Cardiac septum (tissue), 1 donor: ENCODE measurements around the gene CTDSP2. TPM values are rescaled to one million over a fixed set of nuclear protein-coding genes. Genes with fewer than 3 reads are reported as not detected.
"Not testable (repeated sequence)": the region's sequence is repeated elsewhere in the genome, so short reads cannot be mapped to it uniquely, and the experiment has no call there.

Source experiments
- DNase-seq: peaks from one replicate; pipeline ENCODE4 v3.0.0-alpha.2; 2020; ENCODE audit warnings: low spot score
- intact Hi-C: fragments of 100-400 bp; cut with DNase I; formaldehyde crosslinking; loops from one replicate; pipeline ENCODE4 v1.14.0; 2022
- total RNA-seq: library from RNA; stranded (reverse); fragmentation: NEBNext Ultra II Directional; extraction: Animal tissue kit (Norgen Biotek cat#: 25700); gene quantifications from one replicate; pipeline ENCODE4 v1.2.1, GENCODE V29; 2021
- donor health status: DM: no; HTN: no; CAD: no.

CTDSP2 gene
- total RNA-seq, 1 donor from 2014 or later, result 89.2 TPM

GRCh38 chr12:57860883-57861282, 14.4 kb upstream of the CTDSP2 start:
- DNase-seq, intact Hi-C loops: not testable (repeated sequence)

DNA sequence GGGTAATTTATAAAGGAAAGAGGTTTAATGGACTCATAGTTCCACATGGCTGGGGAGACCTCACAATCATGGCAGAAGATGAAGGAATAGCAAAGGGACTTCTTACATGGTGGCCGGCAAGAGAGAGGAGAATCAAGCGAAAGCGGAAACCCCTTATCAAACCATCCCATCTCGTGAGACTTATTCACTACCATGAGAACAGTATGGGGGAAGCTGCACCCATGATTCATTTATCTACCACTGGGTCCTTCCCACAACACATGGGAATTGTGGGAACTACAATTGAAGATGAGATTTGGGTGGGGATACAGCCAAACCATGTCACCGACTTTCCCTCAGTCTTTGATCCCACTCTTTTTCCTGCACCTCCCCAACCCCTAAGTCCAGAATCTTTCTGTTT, 12.6 kb upstream of the CTDSP2 start:
- intact Hi-C loops, result no loop called here
- DNase-seq, result no peak

GRCh38 chr12:57858123-57858522, 11.6 kb upstream of the CTDSP2 start:
- intact Hi-C loops, DNase-seq: not testable (repeated sequence)

DNA sequence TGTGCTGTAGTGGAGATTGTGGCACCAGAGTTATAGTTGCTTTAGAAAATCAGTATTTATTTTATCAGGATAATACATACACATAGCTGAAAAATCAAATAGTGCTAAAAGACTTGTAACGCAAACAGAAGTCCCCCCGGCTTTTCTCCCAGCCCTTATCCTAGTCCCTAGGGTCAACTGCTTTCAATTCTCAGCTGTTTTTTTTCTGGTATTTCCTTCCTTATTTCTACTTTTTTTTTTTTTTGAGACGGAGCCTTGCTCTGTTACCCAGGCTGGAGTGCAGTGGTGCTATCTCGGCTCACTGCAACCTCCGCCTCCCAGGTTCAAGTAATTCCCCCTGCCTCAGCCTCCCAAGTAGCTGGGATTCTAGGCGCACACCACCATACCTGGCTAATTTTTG, 8.4 kb upstream of the CTDSP2 start:
- no peak for DNase-seq
- intact Hi-C loops, result no loop called here

GRCh38 chr12:57853864-57854556, 7.5 kb upstream of the CTDSP2 start:
- intact Hi-C loops, result no loop called here
- DNase-seq, result no peak

DNA sequence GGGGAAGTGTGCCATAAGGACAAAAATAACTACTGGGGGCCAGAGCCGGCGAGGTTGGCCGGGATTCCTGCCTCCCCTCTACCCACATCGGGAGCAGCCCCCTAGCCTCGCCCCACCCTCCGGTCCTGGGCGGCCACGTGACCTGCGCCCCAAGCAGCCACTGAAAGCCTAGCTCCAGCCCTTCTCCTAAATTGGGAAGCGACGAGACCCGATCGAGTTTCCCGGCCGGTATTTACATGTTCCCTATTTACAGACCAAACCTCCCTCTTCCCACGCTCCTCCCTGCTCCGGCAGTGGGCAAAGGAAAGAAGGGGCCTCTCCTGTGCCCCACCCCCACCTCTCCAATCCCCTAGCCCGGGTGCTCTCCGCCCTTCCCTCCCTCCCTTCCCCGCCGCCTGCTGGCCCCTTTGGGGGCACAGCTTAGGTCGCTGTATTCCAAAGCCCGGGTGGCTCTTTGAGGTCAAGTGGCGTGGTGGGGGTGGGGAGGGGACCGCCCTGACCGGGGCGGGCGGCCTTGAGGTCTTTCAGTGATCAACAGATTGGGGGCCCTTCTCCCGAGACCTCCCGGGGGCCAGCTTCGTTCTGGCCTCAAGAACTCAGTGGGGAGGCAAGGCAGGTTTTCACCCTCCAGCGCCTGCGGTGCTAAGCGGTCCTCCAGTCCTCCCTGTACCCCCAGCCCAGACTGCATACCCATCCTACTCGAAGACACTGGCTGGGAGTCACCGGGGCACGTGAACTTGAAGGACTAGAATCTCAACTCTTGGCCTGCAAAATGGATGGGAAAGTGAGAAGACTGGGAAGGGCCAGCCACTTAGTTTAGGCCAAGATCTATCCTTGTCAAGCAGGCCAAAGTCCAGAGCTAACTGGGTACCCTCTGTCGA, 6.3 kb upstream of the CTDSP2 start:
- intact Hi-C loops, result no loop called here
- DNase-seq, result peak; percentile 83

DNA sequence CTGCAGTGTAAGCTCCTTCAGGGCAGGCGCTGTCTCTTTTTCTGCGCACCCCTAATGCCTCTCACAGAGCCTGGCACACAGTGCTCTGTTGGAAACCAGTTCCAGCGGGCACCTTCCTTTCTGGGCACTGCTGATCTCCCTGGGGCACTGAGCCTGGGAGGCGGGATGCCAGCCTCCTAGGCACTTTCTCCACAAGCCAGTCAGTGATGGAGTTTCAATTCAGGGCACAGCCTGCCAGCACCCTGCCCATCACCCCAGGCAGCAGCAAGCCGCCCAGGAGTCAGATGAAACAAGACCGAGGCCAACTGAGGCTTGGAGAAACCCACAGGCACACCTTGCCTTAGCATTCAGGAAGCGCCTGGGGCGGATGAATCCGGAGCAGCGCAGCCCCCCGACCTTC, 5.7 kb upstream of the CTDSP2 start:
- intact Hi-C loops, result no loop called here

DNA sequence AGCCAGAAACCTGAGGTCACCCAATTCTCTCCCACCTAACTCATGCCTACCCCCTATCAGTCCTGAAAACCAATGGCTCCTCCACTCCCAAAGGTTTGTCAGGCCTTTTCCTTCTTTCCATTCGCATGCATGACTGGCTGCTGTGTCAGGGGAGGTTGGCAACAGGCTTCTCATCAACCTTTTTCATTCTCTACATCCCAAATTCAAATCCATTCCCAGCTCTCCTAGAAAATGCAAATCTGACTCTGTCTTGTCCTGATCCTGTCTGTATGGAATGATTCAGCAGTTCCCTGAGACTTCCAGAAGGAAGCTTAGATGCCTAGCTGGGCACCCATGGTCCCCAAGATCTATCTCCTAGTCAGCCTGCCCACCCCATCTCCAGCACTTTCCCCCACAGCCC, 5.0 kb upstream of the CTDSP2 start:
- intact Hi-C loops, result no loop called here
- no peak for DNase-seq

More for the DNA sequence above, 5.7 kb upstream of the CTDSP2 start:
- no peak for DNase-seq

DNA sequence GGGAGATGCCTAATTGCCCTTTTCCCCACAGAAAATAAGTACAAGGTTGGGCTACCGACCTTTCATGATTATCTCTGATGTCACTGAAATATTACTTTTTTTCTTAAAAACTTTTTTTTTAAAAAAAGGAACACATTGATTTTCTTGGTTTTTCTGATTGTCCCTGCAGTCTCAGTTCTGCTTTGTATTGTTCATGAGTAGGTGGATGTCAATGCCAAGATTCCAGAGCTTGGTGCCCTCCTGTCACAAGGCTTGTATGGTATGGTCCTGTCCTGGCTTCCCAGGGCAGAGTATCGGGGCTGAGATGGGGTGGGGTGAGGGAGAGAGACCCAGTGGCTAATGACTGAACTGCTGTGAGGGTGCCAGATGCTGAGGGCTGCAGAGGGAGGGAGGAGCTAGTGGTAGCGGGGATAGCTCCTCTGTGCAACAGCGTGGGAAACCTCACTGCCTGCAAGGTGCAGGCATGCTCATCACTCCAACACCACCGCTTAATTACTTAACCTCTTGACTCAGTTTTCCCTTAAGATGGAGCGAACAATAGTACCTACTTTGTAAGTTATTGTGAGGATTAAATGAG, 4.4 kb upstream of the CTDSP2 start:
- DNase-seq, result no peak
- intact Hi-C loops, result no loop called here

DNA sequence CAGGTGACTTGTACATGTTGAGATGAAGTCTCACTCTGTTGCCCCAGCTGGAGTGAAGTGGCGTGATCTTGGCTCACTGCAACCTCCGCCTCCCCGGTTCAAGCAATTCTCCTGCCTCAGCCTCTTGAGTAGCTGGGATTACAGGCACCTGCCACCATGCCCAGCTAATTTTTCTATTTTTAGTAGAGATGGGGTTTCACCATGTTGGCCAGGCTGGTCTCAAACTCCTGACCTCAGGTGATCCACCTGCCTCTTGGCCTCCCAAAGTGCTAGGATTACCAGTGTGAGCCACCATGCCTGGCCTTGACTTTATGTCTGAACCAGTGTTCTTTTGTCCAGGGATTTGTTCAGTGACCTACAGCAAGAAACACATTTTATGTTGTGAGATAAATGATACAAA, 2.9 kb upstream of the CTDSP2 start:
- DNase-seq, intact Hi-C loops: not testable (repeated sequence)

DNA sequence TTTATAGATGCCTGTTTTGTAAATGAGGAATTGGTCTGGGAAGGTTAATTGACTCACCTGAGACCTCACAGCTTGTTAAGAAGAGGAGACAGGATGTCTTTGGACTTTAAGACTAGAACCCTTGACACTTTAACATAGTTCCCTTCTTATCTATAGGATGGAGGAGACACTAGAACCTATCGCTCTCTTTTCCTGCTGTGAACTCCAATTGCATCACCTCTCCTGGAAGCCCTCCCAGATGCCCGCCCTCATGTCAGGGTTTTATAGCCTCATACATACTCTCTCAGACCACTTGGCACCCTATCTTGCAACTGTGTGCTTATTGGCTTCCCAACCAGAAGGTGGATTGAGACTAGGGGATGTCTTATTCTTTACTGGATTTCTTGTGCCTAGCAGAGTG, 2.5 kb upstream of the CTDSP2 start:
- intact Hi-C loops, result no loop called here
- DNase-seq, result no peak

DNA sequence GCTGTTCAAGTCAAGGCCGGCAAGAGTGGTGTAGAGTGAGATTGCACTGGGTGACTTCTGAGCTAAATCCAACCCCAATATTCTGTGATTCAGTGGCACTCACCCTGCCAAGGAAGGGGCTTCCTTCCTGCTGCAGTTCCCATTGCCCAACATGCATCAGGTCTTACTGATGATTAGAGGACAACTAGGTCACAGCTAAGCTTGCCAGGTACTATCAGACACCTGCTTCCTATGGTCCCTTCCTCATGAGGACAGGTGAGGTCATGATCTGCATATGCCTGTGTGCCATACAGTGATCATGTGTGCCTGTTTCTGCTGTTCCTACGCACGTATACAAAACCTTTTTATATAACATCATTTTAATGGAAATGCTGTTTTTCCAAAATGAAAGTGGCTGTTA, 1.7 kb upstream of the CTDSP2 start:
- no peak for DNase-seq
- intact Hi-C loops, result no loop called here

GRCh38 chr12:57846285-57846576, 298 bp downstream of the CTDSP2 start:
- intact Hi-C loops, result loop anchor here (2.0 kb wide), 3 partner anchors 19 to 51 kb away; no protein-coding TSS in a partner anchor

DNA sequence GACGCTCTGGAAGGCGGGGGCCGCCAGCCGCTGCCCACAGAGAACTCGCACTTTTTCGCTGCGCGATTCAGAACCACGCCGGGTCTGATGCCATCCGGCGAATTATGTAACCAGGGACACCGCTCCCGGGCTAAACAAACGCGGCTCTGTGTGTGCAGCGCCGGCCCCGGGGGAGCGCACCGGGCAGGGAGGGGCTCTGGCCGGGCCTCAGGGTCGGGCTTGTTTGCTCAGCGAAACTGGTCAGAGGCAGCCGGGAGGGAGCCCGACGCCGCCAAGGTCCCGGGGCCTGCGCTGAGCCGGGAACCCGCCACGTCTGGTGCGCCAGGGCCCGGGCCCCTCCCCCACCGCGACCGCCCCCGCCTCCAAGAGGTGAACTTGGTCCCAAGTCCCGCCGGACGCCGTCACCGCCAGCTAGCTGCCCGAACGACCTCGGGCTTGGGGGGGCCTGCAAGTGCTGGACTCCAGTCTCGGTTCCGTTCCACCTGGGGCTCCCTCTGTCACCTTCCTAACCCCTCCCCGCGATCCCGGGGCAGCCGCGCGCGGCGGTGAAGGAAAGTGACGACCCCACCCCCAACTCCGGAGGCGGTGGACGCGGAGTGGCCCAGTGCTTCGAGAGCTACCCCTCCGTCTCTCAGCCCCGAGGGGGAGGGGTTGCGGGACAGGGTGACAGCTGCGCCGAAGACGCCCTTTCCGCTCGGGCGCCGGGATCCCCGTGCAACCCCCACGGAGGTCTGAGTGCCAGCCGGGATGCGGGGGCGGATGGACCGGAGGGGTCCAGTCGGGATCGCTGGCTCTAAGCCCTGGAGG, 848 bp downstream of the CTDSP2 start:
- peak; percentile 89 for DNase-seq
- intact Hi-C loops, result loop anchor here (2.0 kb wide), 3 partner anchors 19 to 51 kb away; no protein-coding TSS in a partner anchor

More at GRCh38 chr12:57846285-57846576, 298 bp downstream of the CTDSP2 start:
- no peak for DNase-seq

DNA sequence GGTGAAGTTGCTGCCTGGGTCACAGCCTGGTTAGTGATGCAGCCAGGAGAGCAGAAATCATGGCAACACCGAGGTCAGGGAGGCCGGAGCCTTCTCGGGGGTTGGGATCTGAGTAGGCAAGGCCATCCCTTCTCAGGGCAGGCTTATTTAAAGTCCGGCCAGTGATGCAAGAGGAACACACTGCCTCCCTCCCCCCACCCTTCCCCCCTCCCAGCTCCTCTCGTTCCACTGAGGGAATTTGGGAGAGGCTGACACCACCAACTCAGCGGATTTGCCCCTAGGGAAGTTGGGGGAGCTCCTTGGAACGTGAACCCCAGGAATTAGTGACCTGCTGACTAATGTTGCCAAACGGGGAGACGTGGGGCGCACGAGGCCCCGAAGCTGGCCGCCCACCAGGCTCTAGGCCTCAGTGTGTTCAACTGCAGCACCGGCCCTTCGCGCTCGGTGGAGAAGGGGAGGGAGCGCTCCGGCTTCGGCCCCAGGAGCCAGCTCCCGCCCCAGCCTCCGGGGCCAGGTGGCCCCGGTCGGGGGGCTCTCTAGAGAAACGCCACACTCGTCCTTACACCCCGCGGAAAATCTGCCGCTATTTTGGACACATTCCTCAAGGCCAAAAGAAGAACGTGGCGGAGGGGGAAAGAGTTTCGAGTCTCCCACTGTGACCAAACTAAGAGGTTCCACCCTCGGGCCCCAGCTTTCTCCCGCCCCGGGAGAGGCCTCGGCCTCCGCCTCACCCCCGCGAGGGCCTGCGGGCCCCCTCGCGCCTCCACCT, 1.6 kb downstream of the CTDSP2 start:
- DNase-seq, result peak; percentile 89
- intact Hi-C loops, result no loop called here

DNA sequence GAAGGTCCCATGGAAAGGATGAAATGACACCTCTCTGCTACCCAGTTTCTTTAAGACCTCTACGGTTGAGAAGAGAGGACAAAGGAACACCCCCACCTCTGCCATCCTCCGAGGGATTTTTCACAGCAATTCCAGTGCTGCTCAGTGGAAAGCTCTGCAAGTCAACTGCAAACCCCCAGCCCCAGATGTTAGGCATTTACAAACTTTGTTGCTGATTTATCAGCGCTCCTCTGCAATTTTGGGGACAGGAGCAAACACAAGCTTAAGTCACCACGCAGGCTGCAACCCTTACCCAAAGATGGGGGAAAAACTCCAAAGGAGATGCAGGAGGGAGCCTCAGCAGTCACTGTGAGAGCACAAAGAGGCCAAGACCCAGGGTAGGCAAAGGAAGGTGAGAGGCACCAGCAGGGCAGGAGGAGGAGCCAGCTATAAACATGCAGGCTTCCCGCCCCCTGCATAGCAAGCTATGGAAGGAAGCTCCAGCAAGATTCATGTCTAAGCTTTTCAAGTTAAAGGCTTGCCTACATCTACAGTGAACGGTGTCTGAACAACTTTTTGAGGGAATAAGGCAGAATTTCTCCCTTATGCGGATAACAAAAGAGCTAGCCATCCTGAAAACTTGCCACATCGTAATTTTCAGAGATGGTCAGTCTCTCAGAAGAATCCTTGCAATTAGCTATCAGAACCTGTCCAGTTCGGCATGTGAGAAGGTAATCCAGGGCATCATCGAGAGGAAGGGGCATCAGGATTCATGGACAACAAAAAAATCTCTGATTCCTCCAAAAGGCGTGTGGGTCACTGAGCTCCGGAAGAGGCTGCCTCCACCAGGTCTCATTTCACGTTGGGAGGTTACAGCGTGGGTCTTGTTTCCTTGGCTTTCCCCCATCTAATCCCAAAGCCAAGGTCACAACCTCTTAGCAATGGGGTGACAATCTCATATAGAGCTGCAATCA, 3.9 kb downstream of the CTDSP2 start:
- intact Hi-C loops, result no loop called here
- no peak for DNase-seq

DNA sequence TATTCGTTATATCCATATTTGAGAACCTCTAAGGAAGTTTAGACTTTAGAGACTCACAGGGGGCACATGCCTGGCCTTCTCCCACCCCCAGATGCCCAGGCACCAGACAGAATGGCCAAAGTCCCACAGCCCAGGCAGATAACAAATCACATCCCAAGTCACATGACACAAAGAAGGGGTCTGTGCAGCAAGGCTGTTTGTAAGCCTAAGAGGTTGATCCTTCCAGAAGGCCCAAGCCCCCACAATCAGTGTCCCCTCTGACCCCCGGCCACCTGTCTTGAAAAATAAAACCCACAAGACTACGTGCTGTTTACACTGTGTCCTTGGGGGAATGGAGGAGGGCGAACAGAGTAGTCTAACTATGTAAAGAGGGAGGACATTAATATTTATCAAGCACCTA, 5.1 kb downstream of the CTDSP2 start:
- DNase-seq, result no peak
- intact Hi-C loops, result no loop called here

GRCh38 chr12:57840726-57841125, 5.8 kb downstream of the CTDSP2 start:
- intact Hi-C loops, result no loop called here
- no peak for DNase-seq
